Measurements from ENCODE around the gene USP44.

DNA sequence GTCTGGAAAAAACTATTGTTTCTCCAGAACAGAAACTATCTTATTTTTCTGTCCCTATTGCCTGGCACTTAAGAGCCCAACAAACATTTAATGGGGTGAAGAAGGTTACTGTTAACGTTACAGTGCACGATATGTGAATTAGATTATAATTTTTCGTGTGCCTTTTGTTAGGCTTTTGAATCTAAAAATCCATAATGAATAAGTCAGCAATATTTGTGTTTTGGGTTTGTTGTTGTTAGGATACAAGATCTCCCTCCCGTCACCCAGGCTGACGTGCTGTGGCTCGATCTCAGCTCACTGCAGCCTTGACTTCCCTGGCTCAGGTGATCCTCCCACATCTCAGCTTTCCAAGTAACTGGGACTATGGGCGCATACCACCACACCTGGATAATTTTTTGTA is 69.4 kb downstream of the USP44 start:
- TF ChIP-seq, protein P1, sequence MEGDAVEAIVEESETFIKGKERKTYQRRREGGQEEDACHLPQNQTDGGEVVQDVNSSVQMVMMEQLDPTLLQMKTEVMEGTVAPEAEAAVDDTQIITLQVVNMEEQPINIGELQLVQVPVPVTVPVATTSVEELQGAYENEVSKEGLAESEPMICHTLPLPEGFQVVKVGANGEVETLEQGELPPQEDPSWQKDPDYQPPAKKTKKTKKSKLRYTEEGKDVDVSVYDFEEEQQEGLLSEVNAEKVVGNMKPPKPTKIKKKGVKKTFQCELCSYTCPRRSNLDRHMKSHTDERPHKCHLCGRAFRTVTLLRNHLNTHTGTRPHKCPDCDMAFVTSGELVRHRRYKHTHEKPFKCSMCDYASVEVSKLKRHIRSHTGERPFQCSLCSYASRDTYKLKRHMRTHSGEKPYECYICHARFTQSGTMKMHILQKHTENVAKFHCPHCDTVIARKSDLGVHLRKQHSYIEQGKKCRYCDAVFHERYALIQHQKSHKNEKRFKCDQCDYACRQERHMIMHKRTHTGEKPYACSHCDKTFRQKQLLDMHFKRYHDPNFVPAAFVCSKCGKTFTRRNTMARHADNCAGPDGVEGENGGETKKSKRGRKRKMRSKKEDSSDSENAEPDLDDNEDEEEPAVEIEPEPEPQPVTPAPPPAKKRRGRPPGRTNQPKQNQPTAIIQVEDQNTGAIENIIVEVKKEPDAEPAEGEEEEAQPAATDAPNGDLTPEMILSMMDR (IDR thresholded peaks at IDR 0.05), result no peak
- no peak for TF ChIP-seq POLR2A (IDR thresholded peaks at IDR 0.05)

Data from adrenal gland (tissue), 5 donors.